ENCODE results near the gene USF3.

Gene USF3, protein sequence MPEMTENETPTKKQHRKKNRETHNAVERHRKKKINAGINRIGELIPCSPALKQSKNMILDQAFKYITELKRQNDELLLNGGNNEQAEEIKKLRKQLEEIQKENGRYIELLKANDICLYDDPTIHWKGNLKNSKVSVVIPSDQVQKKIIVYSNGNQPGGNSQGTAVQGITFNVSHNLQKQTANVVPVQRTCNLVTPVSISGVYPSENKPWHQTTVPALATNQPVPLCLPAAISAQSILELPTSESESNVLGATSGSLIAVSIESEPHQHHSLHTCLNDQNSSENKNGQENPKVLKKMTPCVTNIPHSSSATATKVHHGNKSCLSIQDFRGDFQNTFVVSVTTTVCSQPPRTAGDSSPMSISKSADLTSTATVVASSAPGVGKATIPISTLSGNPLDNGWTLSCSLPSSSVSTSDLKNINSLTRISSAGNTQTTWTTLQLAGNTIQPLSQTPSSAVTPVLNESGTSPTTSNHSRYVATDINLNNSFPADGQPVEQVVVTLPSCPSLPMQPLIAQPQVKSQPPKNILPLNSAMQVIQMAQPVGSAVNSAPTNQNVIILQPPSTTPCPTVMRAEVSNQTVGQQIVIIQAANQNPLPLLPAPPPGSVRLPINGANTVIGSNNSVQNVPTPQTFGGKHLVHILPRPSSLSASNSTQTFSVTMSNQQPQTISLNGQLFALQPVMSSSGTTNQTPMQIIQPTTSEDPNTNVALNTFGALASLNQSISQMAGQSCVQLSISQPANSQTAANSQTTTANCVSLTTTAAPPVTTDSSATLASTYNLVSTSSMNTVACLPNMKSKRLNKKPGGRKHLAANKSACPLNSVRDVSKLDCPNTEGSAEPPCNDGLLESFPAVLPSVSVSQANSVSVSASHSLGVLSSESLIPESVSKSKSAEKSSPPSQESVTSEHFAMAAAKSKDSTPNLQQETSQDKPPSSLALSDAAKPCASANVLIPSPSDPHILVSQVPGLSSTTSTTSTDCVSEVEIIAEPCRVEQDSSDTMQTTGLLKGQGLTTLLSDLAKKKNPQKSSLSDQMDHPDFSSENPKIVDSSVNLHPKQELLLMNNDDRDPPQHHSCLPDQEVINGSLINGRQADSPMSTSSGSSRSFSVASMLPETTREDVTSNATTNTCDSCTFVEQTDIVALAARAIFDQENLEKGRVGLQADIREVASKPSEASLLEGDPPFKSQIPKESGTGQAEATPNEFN (N-terminal part only)

DNA sequence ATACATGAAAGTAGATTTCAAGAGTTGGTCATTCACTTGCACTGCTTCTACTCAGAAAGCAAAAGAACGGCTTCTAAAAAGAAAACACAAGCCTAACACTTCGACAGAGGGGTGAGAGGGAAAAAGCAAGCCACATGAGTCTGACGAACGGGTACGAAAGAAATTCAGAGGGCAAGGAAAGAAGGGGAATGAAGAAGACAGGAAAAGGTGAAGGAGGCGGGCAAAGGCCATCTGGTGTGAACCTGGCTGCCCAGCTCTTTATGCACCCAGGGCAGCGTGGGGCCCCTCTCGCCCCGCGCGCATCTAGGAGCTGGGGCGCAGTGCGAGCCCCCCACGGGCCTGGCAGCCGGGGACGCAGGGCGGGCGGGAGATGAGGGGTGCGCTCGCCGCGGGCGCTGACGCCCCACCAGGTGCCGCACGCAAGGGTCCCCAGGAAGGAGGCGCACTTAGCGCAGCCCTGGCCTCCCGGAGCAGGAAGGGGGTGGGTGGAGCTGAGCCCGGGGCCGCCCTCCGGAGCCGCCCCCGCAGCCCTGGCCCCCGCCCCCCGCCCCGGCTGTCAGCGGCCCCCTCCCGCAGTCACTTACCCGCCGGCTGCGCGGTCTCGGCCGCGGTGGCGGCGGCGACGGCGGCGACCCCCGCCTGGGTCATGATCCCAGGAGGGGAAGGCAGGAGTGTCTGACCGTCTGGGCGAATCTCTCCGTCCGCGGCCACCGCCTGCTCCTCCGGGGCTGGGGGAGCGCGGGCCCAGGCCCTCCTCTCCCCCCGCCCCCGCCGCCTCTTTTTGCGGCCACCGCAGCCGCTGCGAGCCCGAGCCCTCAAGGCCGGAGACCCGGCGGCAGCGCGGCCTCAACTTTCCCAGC is at the start of gene USF3:
USF3 (minus strand) TSS at position 857 of the 860 bp plus-strand sequence. CDS start 21,764 bp downstream, outside the sequence.
- peak; percentile 44 for FAIRE-seq

DNA sequence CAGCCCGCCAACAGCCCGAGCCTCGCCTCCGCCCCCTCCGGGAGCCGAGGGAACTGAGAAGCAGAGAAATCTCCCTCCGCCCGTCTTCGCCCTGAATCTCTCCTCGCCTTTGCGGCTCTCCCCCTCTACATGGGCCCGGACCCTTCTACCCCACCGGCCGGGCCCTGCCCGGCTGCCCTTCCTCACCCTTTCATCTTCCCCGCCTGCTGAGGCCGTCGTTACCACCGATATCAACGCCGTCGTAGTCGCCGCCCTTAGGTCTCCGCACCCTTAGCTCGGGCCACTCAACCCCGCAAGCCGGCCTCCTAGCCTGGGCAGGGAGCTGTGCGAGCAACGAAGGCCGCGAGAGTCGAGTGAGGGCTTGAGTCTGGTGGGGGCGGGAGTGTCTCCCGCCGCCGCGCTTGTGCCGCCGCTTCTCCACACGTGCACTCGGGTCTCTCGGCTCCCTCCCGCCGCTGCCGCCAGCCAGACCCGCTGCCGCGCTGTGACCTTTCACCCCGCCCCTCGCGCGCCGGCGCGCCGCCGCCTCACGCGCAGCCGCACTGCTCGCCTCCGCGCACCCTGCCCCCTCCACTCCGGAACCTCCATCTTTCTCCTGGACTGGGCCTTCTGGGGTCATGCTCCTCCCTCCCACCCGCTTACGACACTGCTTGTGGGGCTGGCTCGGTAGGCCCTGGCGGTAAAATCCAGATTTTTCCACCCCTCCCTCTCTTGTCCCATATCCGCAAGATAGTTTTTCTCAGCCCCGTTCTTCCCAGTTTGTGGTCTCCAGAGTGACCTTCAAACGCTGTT is 49.5 kb upstream of the USF3 start, which contains the start of gene NAA50:
NAA50 (minus strand) TSS at position 494 of the 792 bp plus-strand sequence; CDS start at position 194, 300 bp downstream.
- peak; percentile 95 for FAIRE-seq

More for the DNA sequence above, at the start of gene USF3:
- DNase-seq (ENCODE audit: insufficient read length, low spot score) = peak; percentile 79

DNA sequence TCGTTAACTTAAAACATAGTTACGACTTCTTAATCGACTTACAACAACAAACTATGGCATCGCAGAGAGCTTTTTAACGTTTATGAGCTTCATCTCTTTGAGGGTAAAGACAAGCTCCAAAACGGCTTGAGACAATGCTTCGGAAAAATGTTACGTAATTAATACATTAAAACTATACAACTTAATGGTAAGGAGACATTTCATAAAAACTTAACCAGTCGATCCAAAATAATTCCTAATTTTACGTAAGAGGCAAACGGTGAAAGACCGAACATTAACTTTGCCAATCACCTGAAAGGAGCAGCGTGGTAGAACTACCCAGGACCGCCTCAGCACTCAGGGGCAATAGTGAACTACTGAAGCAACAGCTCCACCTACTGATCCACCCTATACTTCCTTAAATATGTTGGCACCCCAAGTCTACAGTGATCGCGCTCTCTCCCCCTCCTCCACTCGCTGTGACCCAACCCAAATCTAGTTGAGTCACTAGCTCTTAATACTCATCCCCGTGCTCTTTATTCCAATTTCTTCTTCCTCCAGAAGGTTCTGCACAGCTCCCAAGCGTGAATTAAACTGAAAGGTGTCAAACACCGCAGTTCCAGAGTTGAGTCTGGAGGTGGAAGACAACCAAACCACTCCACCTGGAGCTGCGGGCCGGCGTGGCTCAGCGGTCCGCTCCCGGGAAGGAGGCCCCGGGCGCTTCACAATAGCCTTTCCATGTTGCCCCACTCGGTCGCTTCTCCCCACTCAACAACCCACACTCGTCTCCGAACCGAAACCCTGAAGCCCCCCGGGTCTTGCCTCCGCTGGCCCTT is 48.7 kb upstream of the USF3 start:
- FAIRE-seq (peak; percentile 63), DNase-seq (ENCODE audit: insufficient read length, low spot score) (peak; percentile 83)

More for the DNA sequence above, 49.5 kb upstream of the USF3 start, which contains the start of gene NAA50:
- peak; percentile 89 for DNase-seq (ENCODE audit: insufficient read length, low spot score)

DNA sequence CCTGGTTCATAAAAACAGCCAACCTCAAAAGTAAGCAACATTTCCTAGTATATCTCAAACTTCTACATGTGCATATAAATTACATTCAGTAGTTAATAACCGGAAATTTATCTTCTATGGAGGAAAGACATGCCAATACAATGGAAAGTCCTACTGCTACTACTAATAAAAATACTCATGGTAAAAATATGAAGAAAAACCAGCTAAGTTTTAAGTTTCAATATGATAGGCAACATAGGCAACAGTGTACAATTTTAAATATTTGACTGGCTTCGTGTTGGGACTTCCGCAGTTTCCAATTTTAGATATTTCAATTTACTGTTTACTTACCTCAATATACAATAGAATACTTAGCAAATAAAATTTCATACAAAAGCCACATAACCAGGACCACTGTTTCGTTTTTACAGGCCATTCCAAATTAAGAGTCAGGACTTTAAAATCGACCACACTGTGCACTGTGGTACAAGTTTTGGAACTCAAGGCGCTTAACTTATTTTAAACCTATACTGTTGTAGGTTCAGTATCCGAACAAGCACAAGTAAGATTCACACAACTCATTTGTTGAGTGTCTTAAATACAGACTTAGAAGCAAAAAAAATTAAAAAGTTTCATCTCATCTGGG is 46.7 kb upstream of the USF3 start:
- no peak for DNase-seq (ENCODE audit: insufficient read length, low spot score)
- FAIRE-seq = no peak

DNA sequence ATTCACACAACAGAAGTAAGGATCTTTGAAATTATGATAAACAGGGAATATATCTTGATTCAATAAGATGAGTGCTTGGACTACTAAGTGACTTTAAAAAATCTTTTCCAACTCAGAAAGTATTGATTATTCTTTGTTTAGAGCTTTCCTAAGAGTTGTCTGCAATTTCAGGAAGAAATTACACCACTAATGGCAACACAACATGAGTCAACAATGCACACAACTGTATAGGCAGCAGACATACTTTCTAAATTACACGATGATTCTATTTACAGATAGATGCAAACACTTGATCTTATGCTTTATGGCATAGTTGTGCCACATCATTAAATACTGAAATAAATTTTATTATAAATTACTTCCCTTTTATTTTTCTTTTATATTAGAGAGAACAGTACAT is 45.2 kb upstream of the USF3 start:
- DNase-seq (ENCODE audit: insufficient read length, low spot score) = no peak
- no peak for FAIRE-seq

DNA sequence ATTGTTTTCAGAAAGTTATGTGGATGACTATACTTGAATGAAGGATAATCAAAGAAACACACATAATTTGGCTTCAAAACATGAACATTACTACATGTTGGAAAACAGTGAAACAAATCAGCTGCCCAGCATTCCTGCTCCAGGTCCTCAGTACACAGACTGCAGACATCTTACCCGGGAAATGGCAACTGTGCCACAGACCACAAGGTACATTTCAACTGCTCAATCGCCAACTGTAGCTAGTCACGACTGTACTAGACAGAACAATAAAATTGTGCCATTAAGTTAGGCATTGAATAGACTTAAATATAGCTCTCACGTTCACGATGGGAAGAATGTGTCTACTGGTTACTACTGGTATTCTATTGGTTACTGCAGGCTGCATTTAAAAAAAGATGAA is 44.6 kb upstream of the USF3 start:
- DNase-seq (ENCODE audit: insufficient read length, low spot score) = no peak

DNA sequence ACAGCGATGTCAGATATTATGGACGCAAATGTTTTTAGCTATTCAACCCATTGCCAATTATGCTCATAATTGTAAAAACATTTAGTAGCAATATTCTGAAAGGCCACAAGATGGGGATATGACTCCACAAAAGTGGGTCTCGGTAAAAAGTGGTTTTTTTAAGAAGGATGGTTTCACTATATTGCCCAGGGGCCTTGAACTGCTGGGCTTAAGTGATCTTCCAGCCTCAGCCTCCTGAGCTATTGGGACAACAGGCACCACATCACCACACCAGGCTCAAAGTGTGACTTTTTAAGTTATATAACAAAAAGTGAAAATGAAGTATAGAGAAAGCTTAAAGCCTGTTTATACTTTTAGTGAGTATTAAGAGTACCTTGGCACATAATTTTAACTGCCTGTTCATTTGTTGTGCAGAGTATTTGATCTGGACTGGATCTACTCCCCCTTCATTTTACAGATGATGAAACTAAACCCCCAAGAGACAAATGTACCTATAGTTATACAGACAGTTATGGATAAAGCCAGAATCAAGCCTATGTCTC is 40.2 kb upstream of the USF3 start:
- FAIRE-seq (no peak), DNase-seq (ENCODE audit: insufficient read length, low spot score) (peak; percentile 33)

More for the DNA sequence above, 44.6 kb upstream of the USF3 start:
- FAIRE-seq = peak; percentile 48

DNA sequence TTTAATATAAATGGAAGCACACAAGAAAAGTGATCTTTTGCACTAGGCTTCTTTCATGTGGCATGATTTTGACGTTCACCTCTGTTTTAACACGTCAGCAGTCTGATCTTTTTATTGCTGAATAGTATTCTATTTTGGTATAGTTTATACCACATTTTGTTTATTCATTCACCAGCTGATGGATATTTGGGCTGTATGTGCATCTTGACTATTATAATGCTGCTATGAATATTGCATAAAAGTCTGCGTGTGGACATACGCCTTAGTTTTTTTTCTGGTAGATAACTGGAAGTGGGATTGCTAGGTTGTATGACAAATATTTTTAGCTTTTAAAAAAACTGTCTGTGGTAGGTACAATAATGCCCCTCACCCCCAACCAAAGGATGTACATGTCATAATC is 35.3 kb upstream of the USF3 start:
- DNase-seq (ENCODE audit: insufficient read length, low spot score) (no peak), FAIRE-seq (no peak)

DNA sequence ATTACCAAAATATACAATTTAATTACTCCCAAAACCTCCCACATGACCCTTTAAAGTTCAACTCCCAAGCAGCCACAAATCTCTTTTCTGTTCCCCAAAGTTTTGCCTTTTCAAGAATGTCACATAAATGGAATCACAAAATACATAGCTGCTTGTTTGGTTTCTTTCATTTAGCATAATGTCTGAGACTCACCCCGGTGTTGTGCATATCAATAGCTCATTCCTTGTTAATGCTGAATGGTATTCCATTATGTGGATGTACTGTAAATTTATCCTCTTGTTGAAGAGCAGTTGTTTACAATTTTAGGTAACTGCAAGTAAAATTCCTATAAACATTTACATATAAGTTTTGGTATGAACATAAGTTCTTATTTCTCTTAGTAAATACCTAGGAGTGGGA is 34.1 kb upstream of the USF3 start:
- no peak for DNase-seq (ENCODE audit: insufficient read length, low spot score)
- no peak for FAIRE-seq

DNA sequence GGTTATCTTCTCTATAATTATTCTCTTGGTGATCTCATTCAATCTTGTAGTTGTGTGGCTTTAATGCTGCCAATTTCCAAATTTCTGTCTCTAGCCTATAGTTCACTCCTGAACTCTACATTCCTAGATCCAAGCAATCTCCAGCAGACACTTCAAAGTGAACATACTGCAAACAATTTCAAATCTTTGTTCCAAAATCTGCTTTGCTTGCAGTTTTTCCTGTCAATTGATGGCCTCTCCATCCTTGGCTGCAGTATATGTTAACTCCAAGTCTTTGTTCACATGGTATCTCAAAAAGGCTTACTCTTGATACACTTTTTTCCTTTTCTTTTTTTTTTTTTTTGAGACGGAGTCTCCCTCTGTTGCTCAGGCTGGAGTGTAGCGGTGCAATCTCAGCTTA is 32.2 kb upstream of the USF3 start:
- DNase-seq (ENCODE audit: insufficient read length, low spot score) = no peak
- FAIRE-seq = no peak

DNA sequence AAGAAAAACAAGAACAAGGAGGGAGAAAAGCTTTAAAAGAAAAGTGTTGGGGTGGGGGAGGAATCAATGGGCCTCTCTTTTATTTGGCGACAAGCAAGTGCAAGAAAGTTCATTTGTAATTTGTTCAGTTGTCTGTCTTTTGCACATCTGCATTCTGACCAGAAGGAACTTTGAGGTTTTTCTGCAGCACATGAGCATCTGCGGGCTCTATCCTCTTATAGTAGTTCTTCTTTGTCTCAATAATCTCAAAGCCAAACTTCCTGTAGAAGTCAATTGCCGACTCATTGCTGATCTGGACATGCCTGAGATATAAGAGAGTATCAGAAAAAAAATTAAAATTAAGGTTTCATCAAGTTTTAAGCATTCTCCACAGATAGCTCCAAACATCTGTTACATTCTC is 25.2 kb upstream of the USF3 start:
- FAIRE-seq (no peak), DNase-seq (ENCODE audit: insufficient read length, low spot score) (no peak)

DNA sequence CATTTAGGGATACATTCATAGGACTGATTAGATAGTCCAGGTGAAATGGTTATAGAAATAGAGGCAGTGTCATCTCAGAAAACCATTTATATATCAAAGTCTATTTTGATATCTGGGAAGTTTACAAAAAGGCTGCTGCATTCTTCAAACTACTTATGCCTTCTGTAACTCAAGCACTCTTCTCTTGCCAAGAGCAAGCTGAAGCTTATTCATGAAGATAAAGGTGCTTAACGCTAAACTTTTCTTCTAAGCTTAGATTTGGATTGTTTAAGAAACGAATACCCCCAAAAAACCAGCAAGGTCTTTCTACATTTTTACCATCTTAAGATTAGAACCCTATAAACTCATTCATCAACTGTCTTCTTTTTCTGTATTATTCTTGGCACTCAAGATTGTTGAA is 23.3 kb upstream of the USF3 start:
- FAIRE-seq (no peak), DNase-seq (ENCODE audit: insufficient read length, low spot score) (no peak)

DNA sequence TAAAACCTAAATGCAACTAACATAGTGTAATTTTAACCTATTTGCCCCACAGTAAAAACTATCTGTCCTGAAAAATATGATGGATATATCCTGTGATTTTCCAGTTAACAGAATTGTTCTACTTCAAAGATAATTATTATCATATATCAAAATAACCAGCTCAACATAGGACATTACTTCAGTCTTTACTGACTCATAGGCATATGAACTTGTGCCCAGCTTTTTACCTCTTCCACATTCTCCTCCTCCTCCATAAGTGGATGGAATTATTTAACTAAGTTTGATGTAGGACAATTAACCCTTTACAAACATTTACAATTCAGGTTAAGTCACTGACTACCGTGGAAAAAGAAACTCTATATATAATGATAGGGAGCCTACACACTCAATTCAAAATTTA is 22.9 kb upstream of the USF3 start:
- FAIRE-seq (no peak), DNase-seq (ENCODE audit: insufficient read length, low spot score) (no peak)

DNA sequence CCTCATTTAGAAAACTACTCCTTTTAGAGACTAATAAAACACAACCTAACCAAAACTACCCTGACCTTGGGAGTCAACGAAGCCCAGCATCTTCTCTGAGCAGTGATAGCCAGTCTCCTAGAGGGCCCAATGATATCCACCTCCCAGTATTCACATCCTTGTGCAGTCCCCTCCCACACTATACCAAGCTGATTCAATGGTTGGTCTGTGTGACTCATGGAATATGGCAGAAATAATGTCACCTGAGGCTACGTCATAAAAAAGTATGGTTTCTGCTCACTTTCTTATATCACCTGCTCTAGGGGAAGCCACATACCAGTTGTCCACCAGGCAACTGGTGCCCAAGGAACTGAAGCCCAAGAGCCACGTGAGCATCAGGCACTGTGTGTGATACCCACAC is 21.4 kb upstream of the USF3 start:
- no peak for DNase-seq (ENCODE audit: insufficient read length, low spot score)
- peak; percentile 9 for FAIRE-seq

DNA sequence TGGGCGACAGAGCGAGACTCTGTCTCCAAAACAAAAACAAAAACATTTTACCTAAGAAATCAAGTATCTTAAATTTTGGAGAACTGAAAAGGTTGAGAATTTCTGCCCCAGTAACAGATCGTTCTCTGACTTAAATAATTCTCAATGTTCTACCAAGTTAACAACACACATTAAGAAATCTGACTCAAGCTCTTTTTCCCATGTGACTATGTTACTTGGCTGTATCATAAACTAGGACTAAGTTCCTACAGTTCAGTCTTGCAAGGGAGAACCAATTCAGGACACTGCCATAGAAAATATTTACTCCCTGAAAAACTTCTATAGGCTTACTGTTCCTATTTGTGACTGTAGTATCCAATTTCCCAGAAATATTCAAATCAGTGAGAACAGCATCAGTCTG is 20.9 kb upstream of the USF3 start:
- no peak for FAIRE-seq
- DNase-seq (ENCODE audit: insufficient read length, low spot score) = no peak

DNA sequence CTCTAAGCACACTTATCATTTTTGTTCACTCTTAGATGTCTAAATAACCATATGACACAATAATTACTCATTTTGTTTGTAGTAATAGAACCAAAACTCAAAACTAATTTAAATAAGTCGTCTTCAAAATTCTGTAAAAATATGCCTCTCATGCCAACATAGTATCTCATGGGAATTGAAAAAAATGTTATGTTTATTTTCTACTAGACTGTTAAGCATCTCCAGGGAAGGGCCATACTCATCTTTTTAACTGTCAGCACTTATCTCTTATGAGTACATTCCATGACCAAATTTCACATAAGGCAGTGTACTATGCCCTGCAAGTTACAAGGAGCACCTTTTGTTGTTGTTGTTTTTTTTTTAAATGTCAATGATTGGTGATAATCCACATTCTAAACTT is 18.3 kb upstream of the USF3 start:
- DNase-seq (ENCODE audit: insufficient read length, low spot score) (no peak), FAIRE-seq (no peak)

DNA sequence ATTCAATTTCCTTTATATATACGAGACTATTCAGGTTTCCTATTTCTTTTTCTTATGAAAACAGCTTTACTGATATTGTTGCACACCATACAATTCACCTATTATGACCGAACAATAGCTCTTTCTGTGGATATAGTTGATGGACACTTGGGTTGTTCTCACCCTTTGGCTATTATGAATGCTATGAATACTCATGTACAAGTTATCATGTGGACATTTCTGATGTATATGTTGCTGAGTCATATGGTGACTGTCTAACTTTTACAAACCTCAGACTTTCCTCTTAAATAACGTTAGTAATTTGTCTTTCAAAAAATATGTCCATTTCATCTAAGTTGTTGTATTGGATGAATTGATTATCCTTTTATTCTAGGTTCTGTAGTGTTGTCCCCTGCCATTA is 15.7 kb upstream of the USF3 start:
- FAIRE-seq = no peak
- DNase-seq (ENCODE audit: insufficient read length, low spot score) = no peak

DNA sequence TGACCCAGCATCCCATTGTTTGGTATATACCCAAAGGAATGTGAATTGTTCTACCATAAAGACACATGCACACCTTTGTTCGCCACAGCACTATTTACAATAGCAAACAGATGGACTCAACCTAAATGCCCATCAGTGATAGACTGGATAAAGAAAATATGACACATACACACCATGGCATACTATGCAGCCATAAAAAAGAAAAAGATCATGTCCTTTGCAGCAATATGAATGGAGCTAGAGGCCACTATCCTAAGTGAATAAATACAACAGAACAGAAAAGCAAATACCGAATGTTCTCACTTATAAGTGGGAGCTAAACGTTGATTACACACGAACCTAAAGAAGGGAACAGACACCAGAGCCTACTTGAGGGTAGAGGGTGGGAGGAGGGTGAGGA is 11.4 kb upstream of the USF3 start:
- FAIRE-seq = no peak

More for the DNA sequence above, 11.4 kb upstream of the USF3 start:
- DNase-seq (ENCODE audit: insufficient read length, low spot score) = no peak
